Endodermal cell (in vitro differentiated cells): ENCODE data around the gene TAPT1. TPM values are rescaled to one million over a fixed set of nuclear protein-coding genes. Genes with fewer than 3 reads are reported as not detected.

Experiments
- DNase-seq: peaks from one replicate; pipeline ENCODE4 v3.0.0-alpha.2; 2017
- H3K27ac ChIP-seq: 2 replicates; pipeline ENCODE4 v1.5.1; 2013; ENCODE audit warnings: mild to moderate bottlenecking, low read depth, low read length, moderate library complexity
- H3K27me3 ChIP-seq: 2 replicates; pipeline ENCODE4 v1.6.1; 2013; ENCODE audit warnings: mild to moderate bottlenecking, low read length, moderate library complexity; ENCODE audit not compliant: insufficient read depth, control insufficient read depth, poor library complexity, severe bottlenecking
- H3K36me3 ChIP-seq: 2 replicates; pipeline ENCODE4 v1.7.0; 2013; ENCODE audit warnings: mild to moderate bottlenecking, low read length, moderate library complexity; ENCODE audit not compliant: control insufficient read depth, insufficient read depth
- H3K4me1 ChIP-seq: one replicate; pipeline ENCODE4 v1.7.0; 2013; ENCODE audit warnings: low read length; ENCODE audit not compliant: control insufficient read depth, insufficient read depth
- H3K4me3 ChIP-seq: 2 replicates; pipeline ENCODE4 v1.5.1; 2013; ENCODE audit warnings: mild to moderate bottlenecking, low read length, moderate library complexity
- H3K9ac ChIP-seq: 2 replicates; pipeline ENCODE4 v1.6.1; 2013; ENCODE audit warnings: mild to moderate bottlenecking, low read length, moderate library complexity; ENCODE audit not compliant: poor library complexity, severe bottlenecking; ENCODE audit errors: extremely low read depth
- H3K9me3 ChIP-seq: 2 replicates; pipeline ENCODE4 v1.6.1; 2013; ENCODE audit warnings: mild to moderate bottlenecking, low read length, moderate library complexity; ENCODE audit not compliant: control insufficient read depth
- H3K27ac Mint-ChIP-seq: 2 replicates; pipeline ENCODE4 v1.8.0; 2020; ENCODE audit warnings: mixed read lengths
- H3K27me3 Mint-ChIP-seq: 2 replicates; pipeline ENCODE4 v1.8.0; 2021; ENCODE audit warnings: mild to moderate bottlenecking, mixed read lengths; ENCODE audit not compliant: insufficient read depth
- H3K36me3 Mint-ChIP-seq: 2 replicates; pipeline ENCODE4 v1.8.0; 2020; ENCODE audit warnings: low read depth, mixed read lengths
- H3K4me1 Mint-ChIP-seq: 2 replicates; pipeline ENCODE4 v1.8.0; 2020; ENCODE audit warnings: mixed read lengths
- H3K4me3 Mint-ChIP-seq: 2 replicates; pipeline ENCODE4 v1.8.0; 2020; ENCODE audit warnings: mild to moderate bottlenecking, moderate library complexity, mixed read lengths
- H3K9me3 Mint-ChIP-seq: 2 replicates; pipeline ENCODE4 v1.8.0; 2020; ENCODE audit warnings: mild to moderate bottlenecking, mixed read lengths
- WGBS, 2 experiments: methylation state at CpG; one replicate each; pipeline versions ENCODE4 v1.1.5 to v1.1.7; 2013; ENCODE audit warnings: missing lambda C conversion rate in 2 of 2, mixed read lengths in 1 of 2; ENCODE audit not compliant: insufficient coverage in 1 of 2, insufficient read length in 1 of 2; 5-methylcytosine and 5-hydroxymethylcytosine counted together
- total RNA-seq, 2 donors: library from RNA; stranded (reverse); fragmentation: NEBNext Ultra II Directional in 1 of 2; extraction: Animal tissue kit (Norgen Biotek cat#: 25700) in 1 of 2; gene quantifications; 2 replicates in 1 of 2; 3 replicates in 1 of 2; pipeline ENCODE4 v1.2.1, GENCODE V29; 2021
- TF ChIP-seq, protein P1 (sequence below): fragments of 200-600 bp; sonication (generic); conservative IDR thresholded peaks from 2 replicates; pipeline ENCODE4 v1.5.0; 2021; ENCODE audit warnings: antibody characterized with exemption, mild to moderate bottlenecking

Gene TAPT1
- total RNA-seq, 2 donors from 2014 or later = 19.8 to 22.6 TPM

GRCh38 chr4:16159286-16159685, 67.0 kb downstream of the TAPT1 start:
- H3K4me1 ChIP-seq = peaks cover 6% of the 10 kb centered on the region
- 91 to 97% methylated on average over 3 of the region's 3 CpGs for WGBS, 2 experiments
- DNase-seq = no peak

GRCh38 chr4:16158504-16158852, 67.8 kb downstream of the TAPT1 start:
- H3K4me3 Mint-ChIP-seq = no peak overlapping the region
- TF ChIP-seq, protein P1, sequence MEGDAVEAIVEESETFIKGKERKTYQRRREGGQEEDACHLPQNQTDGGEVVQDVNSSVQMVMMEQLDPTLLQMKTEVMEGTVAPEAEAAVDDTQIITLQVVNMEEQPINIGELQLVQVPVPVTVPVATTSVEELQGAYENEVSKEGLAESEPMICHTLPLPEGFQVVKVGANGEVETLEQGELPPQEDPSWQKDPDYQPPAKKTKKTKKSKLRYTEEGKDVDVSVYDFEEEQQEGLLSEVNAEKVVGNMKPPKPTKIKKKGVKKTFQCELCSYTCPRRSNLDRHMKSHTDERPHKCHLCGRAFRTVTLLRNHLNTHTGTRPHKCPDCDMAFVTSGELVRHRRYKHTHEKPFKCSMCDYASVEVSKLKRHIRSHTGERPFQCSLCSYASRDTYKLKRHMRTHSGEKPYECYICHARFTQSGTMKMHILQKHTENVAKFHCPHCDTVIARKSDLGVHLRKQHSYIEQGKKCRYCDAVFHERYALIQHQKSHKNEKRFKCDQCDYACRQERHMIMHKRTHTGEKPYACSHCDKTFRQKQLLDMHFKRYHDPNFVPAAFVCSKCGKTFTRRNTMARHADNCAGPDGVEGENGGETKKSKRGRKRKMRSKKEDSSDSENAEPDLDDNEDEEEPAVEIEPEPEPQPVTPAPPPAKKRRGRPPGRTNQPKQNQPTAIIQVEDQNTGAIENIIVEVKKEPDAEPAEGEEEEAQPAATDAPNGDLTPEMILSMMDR = no peak
- no peak overlapping the region for H3K4me3 ChIP-seq
- peaks cover 6% of the 10 kb centered on the region for H3K36me3 ChIP-seq
- no peaks in the 10 kb centered on the region for H3K27me3 ChIP-seq
- H3K27ac Mint-ChIP-seq = no peak overlapping the region
- H3K9me3 ChIP-seq = no peaks in the 10 kb centered on the region
- H3K9ac ChIP-seq = no peak overlapping the region
- H3K27me3 Mint-ChIP-seq = no peaks in the 10 kb centered on the region
- 90 to 93% methylated on average over 3 of the region's 3 CpGs for WGBS, 2 experiments
- H3K36me3 Mint-ChIP-seq = peaks cover 12% of the 10 kb centered on the region
- peaks cover 10% of the 10 kb centered on the region for H3K4me1 Mint-ChIP-seq
- no peaks in the 10 kb centered on the region for H3K9me3 Mint-ChIP-seq
- H3K27ac ChIP-seq = no peak overlapping the region
- H3K4me1 ChIP-seq = peaks cover 6% of the 10 kb centered on the region
- no peak for DNase-seq

More at GRCh38 chr4:16159286-16159685, 67.0 kb downstream of the TAPT1 start:
- H3K9me3 ChIP-seq = no peaks in the 10 kb centered on the region
- H3K36me3 ChIP-seq = peaks cover 9% of the 10 kb centered on the region
- no peak overlapping the region for H3K4me3 ChIP-seq
- TF ChIP-seq, protein P1 = no peak
- Mint-ChIP-seq H3K9me3 (no peaks in the 10 kb centered on the region), H3K4me1 (peaks cover 10% of the 10 kb centered on the region), H3K36me3 (peaks cover 15% of the 10 kb centered on the region), H3K27me3 (no peaks in the 10 kb centered on the region), H3K27ac (no peak overlapping the region), H3K4me3 (no peak overlapping the region)
- no peaks in the 10 kb centered on the region for H3K27me3 ChIP-seq
- no peak overlapping the region for H3K9ac ChIP-seq
- H3K27ac ChIP-seq = no peak overlapping the region

DNA sequence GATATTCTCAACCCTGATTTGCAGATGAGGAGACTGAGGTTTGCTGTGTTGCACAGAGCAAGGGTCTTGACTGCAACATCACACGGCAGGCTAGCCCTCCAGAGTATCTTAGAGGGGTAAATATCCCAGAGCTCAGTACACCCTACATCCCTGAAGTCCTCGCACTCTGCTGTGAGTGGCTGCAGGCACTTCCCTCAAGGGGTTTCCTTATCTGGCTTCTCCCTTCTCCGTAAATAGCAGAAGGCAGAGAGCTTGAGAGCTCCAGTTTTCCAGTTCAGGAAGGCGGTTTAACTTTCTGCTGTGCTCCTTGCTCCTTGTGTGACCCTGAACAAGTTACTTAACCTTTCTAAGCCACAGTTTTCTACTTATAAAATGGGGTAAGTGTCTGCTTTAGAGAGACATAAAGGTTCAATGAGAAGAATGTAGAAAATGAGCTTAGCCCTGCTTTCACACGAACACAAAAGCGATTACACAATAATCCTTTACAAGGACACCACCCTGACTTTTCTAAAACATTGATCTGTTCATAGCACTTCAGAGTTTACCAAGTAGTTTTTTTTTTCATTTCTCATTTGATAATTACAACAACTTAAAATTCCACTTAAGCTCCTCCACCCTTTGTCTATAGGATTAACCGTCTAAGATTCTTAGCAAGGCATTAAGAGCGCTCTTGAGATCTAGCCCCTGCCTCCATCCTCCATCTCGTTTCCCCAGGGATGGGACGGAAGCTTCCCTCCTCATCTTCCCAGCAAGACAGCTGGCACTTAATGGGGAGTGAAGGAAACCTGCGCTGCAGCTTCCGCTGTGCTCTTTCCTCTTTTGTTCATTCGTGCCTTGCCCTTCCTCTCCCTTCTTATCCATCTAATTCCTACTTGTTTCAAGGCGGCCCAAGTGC, 68.4 kb downstream of the TAPT1 start:
- peaks cover 10% of the 10 kb centered on the region for H3K4me1 Mint-ChIP-seq
- no peak for DNase-seq
- no peaks in the 10 kb centered on the region for H3K9me3 Mint-ChIP-seq
- Histone ChIP-seq H3K4me1 (peaks cover 6% of the 10 kb centered on the region), H3K27me3 (no peaks in the 10 kb centered on the region), H3K27ac (no peak overlapping the region), H3K36me3 (peaks cover 6% of the 10 kb centered on the region), H3K4me3 (no peak overlapping the region), H3K9me3 (no peaks in the 10 kb centered on the region), H3K9ac (no peak overlapping the region)
- H3K27me3 Mint-ChIP-seq = no peaks in the 10 kb centered on the region
- no peak overlapping the region for H3K27ac Mint-ChIP-seq
- 80 to 81% methylated on average over 10 to 14 of the region's 14 CpGs for WGBS, 2 experiments
- peaks cover 8% of the 10 kb centered on the region for H3K36me3 Mint-ChIP-seq
- no peak overlapping the region for H3K4me3 Mint-ChIP-seq
- TF ChIP-seq, protein P1 = no peak
